ENCODE results near the gene TBX3. TPM values are rescaled to one million over a fixed set of nuclear protein-coding genes. Genes with fewer than 3 reads are reported as not detected.

TBX3 gene
- total RNA-seq, 2 donors from 2014 or later, result 4.2 to 7.6 TPM

GRCh38 chr12:114636723-114637480 is 47.1 kb downstream of the TBX3 start:
- intact Hi-C loops (cut with DNase I), result no loop called here
- Histone ChIP-seq H3K27ac (no peak overlapping the region), H3K36me3 (replicated peaks in 1 of 2; ENCODE audit: insufficient read depth in 1 of 2, low read depth in 2 of 2) (no peaks in the 10 kb centered on the region), H3K9me3 (no peaks in the 10 kb centered on the region), H3K4me1 (no peaks in the 10 kb centered on the region), H3K4me3 (no peak overlapping the region), H3K27me3 (no peaks in the 10 kb centered on the region)
- DNase-seq (no peak), ATAC-seq (no peak)
- 46 to 51% methylated on average over 15 of the region's 15 CpGs for WGBS, 2 donors
- TF ChIP-seq POLR2A (IDR thresholded peaks at IDR 0.05) (no peak), CTCF (IDR thresholded peaks at IDR 0.05) (peak in 1 of 7 experiments; percentile 5)

DNA sequence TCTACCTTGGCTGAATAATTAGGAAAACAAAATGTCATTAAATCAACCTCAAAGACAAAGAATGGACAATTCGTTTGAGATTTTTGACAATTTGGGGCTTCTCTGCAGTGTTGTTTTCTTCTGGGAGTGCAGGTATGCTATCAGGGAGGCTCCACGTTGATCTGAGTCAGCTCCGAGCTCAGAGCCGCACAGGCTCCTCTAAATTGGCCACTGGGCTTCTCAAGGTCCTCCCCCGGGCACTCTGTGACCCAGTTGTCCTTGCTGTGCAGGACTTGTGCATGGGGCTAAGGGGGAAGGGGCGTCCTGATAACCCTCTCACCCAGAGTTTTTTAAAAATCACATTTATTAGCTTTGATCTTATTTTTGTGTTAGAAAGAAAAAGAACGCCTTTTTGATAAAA is 52.7 kb downstream of the TBX3 start:
- Histone ChIP-seq H3K9me3 (no peaks in the 10 kb centered on the region), H3K27me3 (peaks cover 0 to 4% of the 10 kb centered on the region in 2 donors), H3K27ac (no peak overlapping the region), H3K36me3 (replicated peaks in 1 of 2; ENCODE audit: insufficient read depth in 1 of 2, low read depth in 2 of 2) (no peaks in the 10 kb centered on the region), H3K4me1 (no peaks in the 10 kb centered on the region), H3K4me3 (no peak overlapping the region)
- WGBS, 2 donors, result 31 to 33% methylated on average over 7 of the region's 7 CpGs
- DNase-seq (no peak), ATAC-seq (no peak)
- intact Hi-C loops (cut with DNase I), result no loop called here
- TF ChIP-seq CTCF (IDR thresholded peaks at IDR 0.05), result no peak
- no peak for TF ChIP-seq POLR2A (IDR thresholded peaks at IDR 0.05)

- H3K4me3 ChIP-seq, result no peak overlapping the region
- H3K27me3 ChIP-seq, result peaks cover 0 to 4% of the 10 kb centered on the region in 2 donors
- no peaks in the 10 kb centered on the region for H3K9me3 ChIP-seq
- ATAC-seq (no peak), DNase-seq (no peak)
- H3K36me3 ChIP-seq (replicated peaks in 1 of 2; ENCODE audit: insufficient read depth in 1 of 2, low read depth in 2 of 2), result no peaks in the 10 kb centered on the region
- TF ChIP-seq CTCF (IDR thresholded peaks at IDR 0.05) (no peak), POLR2A (IDR thresholded peaks at IDR 0.05) (no peak)
- WGBS, 2 donors, result 42 to 47% methylated on average over 5 of the region's 5 CpGs
- no peak overlapping the region for H3K27ac ChIP-seq
- H3K4me1 ChIP-seq, result no peaks in the 10 kb centered on the region
- intact Hi-C loops (cut with DNase I), result no loop called here
Observed at GRCh38 chr12:114628199-114628598, 55.8 kb downstream of the TBX3 start.

DNA sequence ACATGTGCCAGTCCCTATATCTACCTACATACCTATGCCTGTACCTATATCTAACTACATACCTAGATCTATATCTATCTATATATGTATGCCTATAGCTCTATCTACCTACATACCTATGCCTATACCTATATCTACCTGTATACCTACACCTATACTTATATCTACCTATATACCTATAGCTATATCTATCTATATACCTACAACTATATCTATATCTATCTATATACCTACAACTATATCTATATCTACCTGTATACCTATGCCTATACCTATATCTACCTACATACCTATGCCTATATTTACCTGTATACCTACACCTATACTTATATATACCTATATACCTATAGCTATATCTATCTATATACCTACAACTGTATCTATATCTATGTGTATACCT is 56.6 kb downstream of the TBX3 start:
- Histone ChIP-seq H3K27ac (no peak overlapping the region), H3K27me3 (peaks cover 0 to 4% of the 10 kb centered on the region in 2 donors), H3K9me3 (no peaks in the 10 kb centered on the region), H3K36me3 (replicated peaks in 1 of 2; ENCODE audit: insufficient read depth in 1 of 2, low read depth in 2 of 2) (no peaks in the 10 kb centered on the region), H3K4me1 (no peaks in the 10 kb centered on the region), H3K4me3 (no peak overlapping the region)
- no peak for ATAC-seq
- TF ChIP-seq POLR2A (IDR thresholded peaks at IDR 0.05) (no peak), CTCF (IDR thresholded peaks at IDR 0.05) (no peak)
- intact Hi-C loops (cut with DNase I), result no loop called here
- DNase-seq, result no peak

DNA sequence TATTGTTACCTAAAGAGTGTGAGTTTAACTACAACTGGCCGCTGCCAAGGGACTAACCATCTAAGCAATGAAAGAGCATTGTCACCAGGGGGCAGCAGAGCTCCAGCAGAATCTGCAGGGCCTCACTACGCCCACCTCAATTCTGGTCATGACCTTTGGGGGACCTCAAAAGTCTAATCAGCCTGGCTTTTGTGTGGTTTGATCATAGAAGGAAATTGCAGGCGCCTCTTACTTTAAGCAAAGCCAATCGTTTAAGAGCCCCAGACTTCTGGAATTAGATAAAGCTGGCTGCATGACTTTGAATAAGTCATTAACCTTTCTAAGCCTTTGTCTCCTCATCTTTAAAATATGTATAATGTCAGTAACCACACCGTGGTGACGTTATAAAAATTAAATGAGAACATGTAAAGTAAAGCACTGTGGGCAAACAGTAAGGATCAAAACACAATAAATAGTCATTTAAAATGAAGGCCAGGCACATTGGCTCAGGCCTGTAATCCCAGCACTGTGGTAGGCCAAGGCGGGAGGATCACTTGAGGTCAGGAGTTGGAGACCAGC is 58.6 kb downstream of the TBX3 start:
- no peak for ATAC-seq

More for the DNA sequence above, 58.6 kb downstream of the TBX3 start:
- intact Hi-C loops (cut with DNase I), result no loop called here
- TF ChIP-seq POLR2A (IDR thresholded peaks at IDR 0.05), result no peak
- peak in 6 of 7 experiments; percentile 33 to 49 (median 46) for TF ChIP-seq CTCF (IDR thresholded peaks at IDR 0.05)
- Histone ChIP-seq H3K4me1 (no peaks in the 10 kb centered on the region), H3K4me3 (no peak overlapping the region), H3K36me3 (replicated peaks in 1 of 2; ENCODE audit: insufficient read depth in 1 of 2, low read depth in 2 of 2) (no peaks in the 10 kb centered on the region), H3K27me3 (peaks cover 0 to 4% of the 10 kb centered on the region in 2 donors), H3K9me3 (no peaks in the 10 kb centered on the region), H3K27ac (no peak overlapping the region)
- 39 to 43% methylated on average over 7 of the region's 7 CpGs for whole genome bisulfite sequencing, 2 donors
- peak; percentile 30 to 50 (median 34) for DNase-seq
